Activated T-cell treated with anti-CD3 and anti-CD28 coated beads for 48 hours (primary cell): Measurements from ENCODE around the gene KRTAP10-1.

Experiments
- DNase-seq: peaks from one replicate; pipeline ENCODE4 v3.0.0-alpha.2; 2020; ENCODE audit warnings: low read depth

The KRTAP10-1 gene

GRCh38 chr21:44547656-44548331, 7.8 kb upstream of the KRTAP10-1 start:
- DNase-seq = no peak

GRCh38 chr21:44544566-44544965, 4.6 kb upstream of the KRTAP10-1 start:
- no peak for DNase-seq

- no peak for DNase-seq
Observed at GRCh38 chr21:44542716-44543115, 2.7 kb upstream of the KRTAP10-1 start.

- DNase-seq = no peak
Observed at GRCh38 chr21:44540741-44541288, 820 bp upstream of the KRTAP10-1 start.

GRCh38 chr21:44539046-44539445, 949 bp downstream of the KRTAP10-1 start:
- DNase-seq = no peak

- no peak for DNase-seq
Observed at GRCh38 chr21:44537930-44538911, 1.8 kb downstream of the KRTAP10-1 start.

- no peak for DNase-seq
Observed at GRCh38 chr21:44535963-44536362, 4.0 kb downstream of the KRTAP10-1 start.

GRCh38 chr21:44534688-44535087, 5.3 kb downstream of the KRTAP10-1 start:
- DNase-seq = no peak

- no peak for DNase-seq
Observed at GRCh38 chr21:44533891-44534627, 5.9 kb downstream of the KRTAP10-1 start.

- no peak for DNase-seq
Observed at GRCh38 chr21:44533121-44533890, 6.7 kb downstream of the KRTAP10-1 start.

GRCh38 chr21:44532712-44533111, 7.3 kb downstream of the KRTAP10-1 start:
- DNase-seq = no peak

- no peak for DNase-seq
Observed at GRCh38 chr21:44531606-44532564, 8.1 kb downstream of the KRTAP10-1 start.

GRCh38 chr21:44530903-44531605, 8.9 kb downstream of the KRTAP10-1 start:
- no peak for DNase-seq

- DNase-seq = no peak
Observed at GRCh38 chr21:44530221-44530902, 9.6 kb downstream of the KRTAP10-1 start.

- no peak for DNase-seq
Observed at GRCh38 chr21:44529503-44530125, 10.4 kb downstream of the KRTAP10-1 start.

- DNase-seq = no peak
Observed at GRCh38 chr21:44529011-44529421, 11.0 kb downstream of the KRTAP10-1 start.

- no peak for DNase-seq
Observed at GRCh38 chr21:44528634-44528995, 11.4 kb downstream of the KRTAP10-1 start.

GRCh38 chr21:44527983-44528633, 11.9 kb downstream of the KRTAP10-1 start:
- DNase-seq = no peak
